Stomach (tissue), 9 donors: Measurements from ENCODE around the gene CMTM6. TPM values are rescaled to one million over a fixed set of nuclear protein-coding genes. Genes with fewer than 3 reads are reported as not detected.

Experiments
- DNase-seq, 2 donors: peaks; one replicate each; pipeline versions ENCODE4 v3.0.0 to v3.0.0-alpha.2; 2013 to 2019
- H3K27ac ChIP-seq, 5 donors: fragments of 200-600 bp in 4 of 5; sonication (generic) in 4 of 5; one replicate each; pipeline ENCODE4 v1.5.1; 2013 to 2019; ENCODE audit warnings: mild to moderate bottlenecking in 1 of 5, moderate library complexity in 1 of 5
- H3K27me3 ChIP-seq, 3 donors: fragments of 200-600 bp; sonication (generic); one replicate each; pipeline ENCODE4 v1.5.1; 2017 to 2019; ENCODE audit warnings: mixed run types in 1 of 3
- H3K36me3 ChIP-seq, 4 donors: fragments of 200-600 bp; sonication (generic); 1 replicate in 3 of 4; 2 replicates in 1 of 4; pipeline ENCODE4 v1.5.1; 2016 to 2019
- H3K4me1 ChIP-seq, 4 donors: fragments of 200-600 bp; sonication (generic); one replicate each; pipeline ENCODE4 v1.5.1; 2016 to 2019
- H3K4me3 ChIP-seq, 4 donors: fragments of 200-600 bp; sonication (generic) in 3 of 4; one replicate each; pipeline ENCODE4 v1.5.1; 2016 to 2019; ENCODE audit warnings: mild to moderate bottlenecking in 1 of 4
- H3K9me3 ChIP-seq, 4 donors: fragments of 200-600 bp; sonication (generic); one replicate each; pipeline ENCODE4 v1.5.1; 2016 to 2019
- EP300 ChIP-seq: sonication (generic); formaldehyde crosslinking; IDR thresholded peaks from one replicate; pipeline ENCODE4 v1.6.1; 2017; ENCODE audit warnings: antibody characterized with exemption
- POLR2A ChIP-seq, 4 donors: fragments of 450-650 bp; IDR thresholded peaks; one replicate each; pipeline ENCODE4 v1.6.1; 2016; ENCODE audit warnings: antibody characterized with exemption in 4 of 4, control low read depth in 2 of 4, mild to moderate bottlenecking in 1 of 4, moderate library complexity in 1 of 4
- POLR2AphosphoS5 ChIP-seq, 3 donors: sonication (generic); formaldehyde crosslinking; IDR thresholded peaks; one replicate each; pipeline ENCODE4 v1.6.1; 2016; ENCODE audit warnings: antibody characterized with exemption in 3 of 3
- WGBS, 5 donors: extraction: QIAGEN DNeasy Blood & Tissue Kit in 3 of 5; methylation state at CpG; one replicate each; pipeline versions ENCODE4 v1.1.5 to v1.1.7; 2013 to 2018; 5-methylcytosine and 5-hydroxymethylcytosine counted together
- intact Hi-C: fragments of 100-400 bp; cut with DNase I; formaldehyde crosslinking; loops from one replicate; pipeline ENCODE4 v1.15.1; 2023; ENCODE audit warnings: low total_unique reads
- polyA plus RNA-seq, 3 donors: library from polyadenylated mRNA; stranded (reverse); fragments of 200-250 nt; gene quantifications; one replicate each; pipeline ENCODE4 v1.2.3, GENCODE V29; 2013
- total RNA-seq, 5 donors: library from RNA; depleted of rRNA; stranded (reverse); fragments of >200 nt; gene quantifications; one replicate each; pipeline versions ENCODE4 v1.1.0 to v1.2.3, GENCODE V29; 2014 to 2016
- TF ChIP-seq, protein P1 (sequence below), 7 experiments: fragments of 450-650 bp in 4 of 7; fragments of 200-600 bp in 3 of 7; sonication (generic) in 3 of 7; IDR thresholded peaks; one replicate each; pipeline ENCODE4 v1.5.1; 2016 to 2019; ENCODE audit warnings: antibody characterized with exemption in 7 of 7, control low read depth in 2 of 7, mild to moderate bottlenecking in 1 of 7
- donor health status: healthy with polysubstance abuse.
- donor health status: Bipolar disorder and iron deficiency.
- donor health status: healthy.

CMTM6 gene
- total and polyA plus RNA-seq, 8 donors, result 5.8 to 133 (median 15.2) TPM

DNA sequence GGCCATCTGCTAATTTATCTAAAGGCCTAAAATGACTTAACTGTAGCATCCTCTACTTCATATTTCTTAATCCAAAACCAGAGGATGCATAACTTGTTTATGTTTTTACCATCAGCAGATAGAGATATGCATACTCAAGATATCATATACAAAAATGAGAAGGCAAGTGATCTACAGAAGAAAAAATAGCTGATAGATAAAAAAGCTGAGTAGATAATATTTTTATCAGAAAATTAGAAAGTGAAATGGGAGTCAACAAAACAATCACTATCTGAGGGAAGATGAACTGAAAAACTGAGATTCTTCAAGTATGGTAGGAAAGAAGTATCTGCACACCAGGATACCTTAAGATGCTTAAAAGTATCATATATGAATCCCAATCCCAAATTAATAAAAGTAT lies 42.7 kb upstream of the CMTM6 start:
- Histone ChIP-seq H3K27me3 (no peaks in the 10 kb centered on the region), H3K27ac (no peak overlapping the region), H3K36me3 (peaks cover 2 to 21% (median 14%) of the 10 kb centered on the region in 4 donors), H3K4me1 (peaks cover 0 to 19% (median 7%) of the 10 kb centered on the region in 4 donors), H3K9me3 (no peaks in the 10 kb centered on the region), H3K4me3 (no peak overlapping the region)
- intact Hi-C loops, result no loop called here
- TF ChIP-seq POLR2A (IDR thresholded peaks at IDR 0.05) (no peak), EP300 (no peak), POLR2AphosphoS5 (IDR thresholded peaks at IDR 0.05) (no peak)
- TF ChIP-seq, protein P1, sequence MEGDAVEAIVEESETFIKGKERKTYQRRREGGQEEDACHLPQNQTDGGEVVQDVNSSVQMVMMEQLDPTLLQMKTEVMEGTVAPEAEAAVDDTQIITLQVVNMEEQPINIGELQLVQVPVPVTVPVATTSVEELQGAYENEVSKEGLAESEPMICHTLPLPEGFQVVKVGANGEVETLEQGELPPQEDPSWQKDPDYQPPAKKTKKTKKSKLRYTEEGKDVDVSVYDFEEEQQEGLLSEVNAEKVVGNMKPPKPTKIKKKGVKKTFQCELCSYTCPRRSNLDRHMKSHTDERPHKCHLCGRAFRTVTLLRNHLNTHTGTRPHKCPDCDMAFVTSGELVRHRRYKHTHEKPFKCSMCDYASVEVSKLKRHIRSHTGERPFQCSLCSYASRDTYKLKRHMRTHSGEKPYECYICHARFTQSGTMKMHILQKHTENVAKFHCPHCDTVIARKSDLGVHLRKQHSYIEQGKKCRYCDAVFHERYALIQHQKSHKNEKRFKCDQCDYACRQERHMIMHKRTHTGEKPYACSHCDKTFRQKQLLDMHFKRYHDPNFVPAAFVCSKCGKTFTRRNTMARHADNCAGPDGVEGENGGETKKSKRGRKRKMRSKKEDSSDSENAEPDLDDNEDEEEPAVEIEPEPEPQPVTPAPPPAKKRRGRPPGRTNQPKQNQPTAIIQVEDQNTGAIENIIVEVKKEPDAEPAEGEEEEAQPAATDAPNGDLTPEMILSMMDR (IDR thresholded peaks at IDR 0.05), result no peak
- DNase-seq, result no peak

DNA sequence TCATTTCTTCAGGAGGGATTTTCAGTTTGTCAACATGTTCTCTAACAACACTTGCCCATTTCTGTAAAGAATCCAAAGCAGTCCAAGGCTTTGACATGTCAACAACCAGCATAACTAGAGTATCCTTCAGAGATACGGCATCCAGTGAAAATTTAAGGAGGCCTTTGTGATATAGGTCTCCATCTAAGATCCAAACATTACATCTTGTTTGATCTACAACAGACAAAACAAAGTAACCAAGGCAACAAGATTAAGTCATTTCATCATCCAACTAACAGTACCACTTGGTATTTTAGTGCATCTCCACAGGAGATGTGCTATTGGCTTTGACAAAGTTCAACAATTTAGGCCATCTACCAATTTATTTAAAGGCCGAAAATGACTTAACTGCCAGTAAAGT lies 42.2 kb upstream of the CMTM6 start:
- intact Hi-C loops, result no loop called here
- H3K27me3 ChIP-seq, result no peaks in the 10 kb centered on the region

DNA sequence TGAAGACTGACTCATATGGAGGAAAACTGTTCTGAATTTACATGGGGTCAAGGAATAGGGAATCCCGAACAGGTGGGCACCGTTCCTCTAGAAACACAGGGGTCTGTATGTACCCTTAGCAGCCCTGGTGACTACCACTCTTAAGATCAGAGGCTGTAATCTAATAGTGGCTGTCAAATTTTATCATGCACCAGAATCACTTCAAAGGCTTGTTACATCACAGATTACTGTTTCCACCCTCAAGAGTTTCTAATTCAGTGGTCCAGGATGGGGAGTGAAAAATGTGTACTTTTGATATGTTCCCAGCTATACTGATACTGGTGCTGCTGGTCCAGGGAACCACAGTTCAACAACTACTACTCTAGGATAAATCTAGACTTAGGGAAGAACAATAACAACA lies 40.2 kb upstream of the CMTM6 start:
- H3K36me3 ChIP-seq, result peaks cover 8 to 37% (median 32%) of the 10 kb centered on the region in 4 donors
- no peak for DNase-seq
- TF ChIP-seq EP300 (no peak), POLR2A (IDR thresholded peaks at IDR 0.05) (no peak), POLR2AphosphoS5 (IDR thresholded peaks at IDR 0.05) (no peak)
- TF ChIP-seq, protein P1 (IDR thresholded peaks at IDR 0.05), result no peak
- intact Hi-C loops, result no loop called here
- WGBS, 5 donors, result 93 to 97% (median 97%) methylated on average over 2 of the region's 2 CpGs
- peaks cover 0 to 18% (median 7%) of the 10 kb centered on the region in 4 donors for H3K4me1 ChIP-seq
- H3K27ac ChIP-seq, result no peak overlapping the region
- no peak overlapping the region for H3K4me3 ChIP-seq
- no peaks in the 10 kb centered on the region for H3K9me3 ChIP-seq
- no peaks in the 10 kb centered on the region for H3K27me3 ChIP-seq

More for the DNA sequence above, 42.2 kb upstream of the CMTM6 start:
- Histone ChIP-seq H3K27ac (no peak overlapping the region), H3K36me3 (peaks cover 6 to 25% (median 18%) of the 10 kb centered on the region in 4 donors), H3K4me3 (no peak overlapping the region), H3K9me3 (no peaks in the 10 kb centered on the region), H3K4me1 (peaks cover 0 to 19% (median 7%) of the 10 kb centered on the region in 4 donors)
- 79 to 91% (median 85%) methylated on average over 2 of the region's 2 CpGs for WGBS, 5 donors
- no peak for TF ChIP-seq POLR2A (IDR thresholded peaks at IDR 0.05)
- TF ChIP-seq, protein P1 (IDR thresholded peaks at IDR 0.05), result no peak
- TF ChIP-seq EP300, result no peak
- TF ChIP-seq POLR2AphosphoS5 (IDR thresholded peaks at IDR 0.05), result no peak
- DNase-seq, result no peak

DNA sequence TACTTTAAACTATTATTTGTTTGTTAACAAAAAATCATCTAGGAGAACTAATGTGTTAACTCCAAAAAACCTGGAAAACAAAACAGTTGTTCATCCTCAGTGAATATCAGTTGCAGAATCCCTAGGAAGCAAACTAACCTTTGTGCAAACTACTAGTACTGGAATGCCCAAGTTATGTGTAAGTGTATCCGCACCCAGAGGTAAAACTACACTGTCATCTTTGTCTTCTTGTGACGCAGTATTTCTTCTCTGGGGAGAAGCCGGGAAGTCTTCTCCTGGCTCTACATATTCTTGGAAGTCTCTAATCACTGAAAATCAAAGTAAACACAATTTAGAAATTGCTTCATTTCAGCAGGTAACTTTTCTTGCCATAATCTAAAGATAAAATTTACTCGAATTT lies 38.2 kb upstream of the CMTM6 start:
- Histone ChIP-seq H3K4me3 (no peak overlapping the region), H3K27me3 (no peaks in the 10 kb centered on the region), H3K27ac (no peak overlapping the region), H3K36me3 (peaks cover 8 to 43% (median 32%) of the 10 kb centered on the region in 4 donors), H3K4me1 (peaks cover 0 to 11% (median 2%) of the 10 kb centered on the region in 4 donors), H3K9me3 (no peaks in the 10 kb centered on the region)
- intact Hi-C loops, result no loop called here
- WGBS, 5 donors, result 68 to 89% (median 81%) methylated on average over 4 of the region's 4 CpGs
- no peak for DNase-seq
- TF ChIP-seq EP300 (no peak), POLR2AphosphoS5 (IDR thresholded peaks at IDR 0.05) (no peak), POLR2A (IDR thresholded peaks at IDR 0.05) (no peak)
- TF ChIP-seq, protein P1 (IDR thresholded peaks at IDR 0.05), result no peak
